Measurements from ENCODE around the gene ZNF174.

The ZNF174 gene

DNA sequence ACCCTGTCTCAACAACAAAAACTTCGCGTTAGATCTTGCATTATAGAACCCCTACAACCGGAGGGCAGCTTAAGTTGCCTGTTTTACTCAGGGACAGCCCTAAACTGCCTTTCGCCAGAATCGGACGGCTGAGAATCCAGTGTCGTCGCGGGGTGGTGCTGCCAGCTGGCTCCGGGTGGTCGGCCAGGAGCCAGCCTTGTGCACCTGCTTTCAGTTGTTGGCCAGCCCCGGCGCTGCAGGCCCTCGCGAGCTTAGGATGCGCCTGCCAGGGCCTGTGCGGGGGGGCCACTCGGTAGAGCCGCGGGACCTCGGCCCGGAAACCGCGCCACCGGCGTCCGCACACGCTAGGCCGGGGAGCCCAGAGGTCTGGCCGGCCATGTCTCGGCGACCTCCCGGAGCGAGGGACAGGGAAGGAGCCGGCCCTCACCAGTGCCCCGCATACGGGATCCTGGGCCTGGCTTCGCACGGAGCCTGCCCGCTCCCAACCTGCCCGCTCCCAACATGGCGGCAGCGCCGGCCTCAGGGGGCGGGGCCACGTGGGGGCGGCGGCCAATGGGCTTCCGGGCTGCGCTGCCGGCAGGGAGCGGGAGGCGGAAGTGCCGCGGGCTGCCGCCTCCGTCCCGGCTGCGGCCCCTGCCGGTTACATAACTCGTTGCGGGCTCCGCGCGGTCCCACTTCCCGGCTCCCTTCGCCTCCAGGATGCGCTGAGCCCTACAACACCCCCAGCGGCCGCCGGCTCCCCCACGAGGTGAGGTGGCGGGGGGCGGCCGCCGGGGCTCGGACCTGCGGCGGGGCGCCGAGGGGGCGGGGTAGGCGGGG lies 56.6 kb downstream of the ZNF174 start:
- H3K4me3 ChIP-seq (replicated peaks; ENCODE audit: low read depth, low read length): peak overlapping the region; percentile 89
- TF ChIP-seq, protein P1, sequence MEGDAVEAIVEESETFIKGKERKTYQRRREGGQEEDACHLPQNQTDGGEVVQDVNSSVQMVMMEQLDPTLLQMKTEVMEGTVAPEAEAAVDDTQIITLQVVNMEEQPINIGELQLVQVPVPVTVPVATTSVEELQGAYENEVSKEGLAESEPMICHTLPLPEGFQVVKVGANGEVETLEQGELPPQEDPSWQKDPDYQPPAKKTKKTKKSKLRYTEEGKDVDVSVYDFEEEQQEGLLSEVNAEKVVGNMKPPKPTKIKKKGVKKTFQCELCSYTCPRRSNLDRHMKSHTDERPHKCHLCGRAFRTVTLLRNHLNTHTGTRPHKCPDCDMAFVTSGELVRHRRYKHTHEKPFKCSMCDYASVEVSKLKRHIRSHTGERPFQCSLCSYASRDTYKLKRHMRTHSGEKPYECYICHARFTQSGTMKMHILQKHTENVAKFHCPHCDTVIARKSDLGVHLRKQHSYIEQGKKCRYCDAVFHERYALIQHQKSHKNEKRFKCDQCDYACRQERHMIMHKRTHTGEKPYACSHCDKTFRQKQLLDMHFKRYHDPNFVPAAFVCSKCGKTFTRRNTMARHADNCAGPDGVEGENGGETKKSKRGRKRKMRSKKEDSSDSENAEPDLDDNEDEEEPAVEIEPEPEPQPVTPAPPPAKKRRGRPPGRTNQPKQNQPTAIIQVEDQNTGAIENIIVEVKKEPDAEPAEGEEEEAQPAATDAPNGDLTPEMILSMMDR (IDR thresholded peaks at IDR 0.05; ENCODE audit: low read length, missing control alignments): peak; percentile 31
- DNase-seq (ENCODE audit: low read depth): peak; percentile 90

DNA sequence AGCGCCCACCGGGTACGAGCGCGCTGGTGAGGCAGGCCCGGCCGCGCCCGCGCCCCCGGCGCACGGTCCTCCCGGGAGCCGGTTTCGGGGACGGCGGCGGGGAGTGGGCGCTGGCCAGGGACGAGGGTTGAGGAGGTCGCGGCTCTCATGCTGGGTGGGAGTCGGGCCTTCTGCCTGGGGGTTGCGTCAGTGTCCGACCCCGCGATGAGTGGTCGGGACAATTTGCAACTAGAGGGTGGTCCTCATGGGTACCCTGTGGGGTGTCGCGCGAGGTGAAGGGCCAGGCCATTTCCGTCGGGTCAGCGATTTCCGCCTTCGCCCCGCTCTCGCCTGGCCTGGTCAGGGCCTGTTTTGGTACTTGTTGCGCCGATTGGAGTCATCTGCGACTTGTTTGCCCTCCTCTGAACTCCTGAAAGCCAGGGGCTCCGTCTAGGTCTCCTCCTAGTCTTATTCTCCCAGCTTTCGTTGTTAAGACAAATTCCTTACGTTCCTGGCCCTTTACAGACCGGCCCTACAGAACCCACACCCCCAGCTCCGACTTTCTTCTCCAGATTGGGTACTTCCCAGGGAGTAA lies 57.4 kb downstream of the ZNF174 start:
- H3K4me3 ChIP-seq (replicated peaks; ENCODE audit: low read depth, low read length): peak overlapping the region; percentile 89
- TF ChIP-seq, protein P1 (IDR thresholded peaks at IDR 0.05; ENCODE audit: low read length, missing control alignments): no peak
- DNase-seq (ENCODE audit: low read depth): peak; percentile 50

DNA sequence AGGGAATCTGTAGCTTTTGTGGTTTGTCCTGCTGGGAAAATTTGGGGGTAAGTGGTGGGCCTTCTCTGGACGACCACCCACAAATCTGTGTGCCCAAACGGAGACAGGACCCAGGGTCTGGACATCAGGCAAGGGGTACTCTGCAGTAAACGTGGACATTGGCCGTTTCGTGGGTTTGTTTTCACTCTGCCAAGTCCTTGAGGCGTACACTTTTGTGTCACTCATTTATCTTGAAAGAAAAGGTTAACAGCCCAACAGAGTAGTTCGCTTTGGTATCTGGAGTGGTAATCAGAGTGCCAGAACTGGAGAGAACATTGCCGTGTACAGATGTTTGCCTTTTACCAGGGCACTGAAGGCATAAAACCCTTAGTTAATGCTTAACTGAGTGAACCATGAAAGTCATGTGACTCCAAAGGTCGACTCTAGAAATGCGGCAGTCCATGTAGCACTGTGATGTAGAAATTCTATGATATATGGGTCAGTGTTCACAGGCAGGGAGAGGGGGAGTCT lies 57.9 kb downstream of the ZNF174 start:
- peak overlapping the region; percentile 89 for H3K4me3 ChIP-seq (replicated peaks; ENCODE audit: low read depth, low read length)
- DNase-seq (ENCODE audit: low read depth): no peak

More for the DNA sequence above, 57.9 kb downstream of the ZNF174 start:
- TF ChIP-seq, protein P1 (IDR thresholded peaks at IDR 0.05; ENCODE audit: low read length, missing control alignments): no peak
